Fibroblast of skin of right biceps (primary cell): ENCODE measurements around the gene DBF4B.
"Not testable (repeated sequence)": the region's sequence is repeated elsewhere in the genome, so short reads cannot be mapped to it uniquely, and the experiment has no call there.

Experiments
- DNase-seq: peaks from one replicate; pipeline ENCODE4 v3.0.0-alpha.2; 2013

DBF4B gene

GRCh38 chr17:44708401-44709263 is at the start of gene DBF4B:
TSS of gene DBF4B (plus strand) at chr17:44708665. CDS start at chr17:44708821, 156 bp downstream.
- DNase-seq: peak; percentile 94

GRCh38 chr17:44661835-44662234 is 46.6 kb upstream of the DBF4B start:
- no peak for DNase-seq

- no peak for DNase-seq
Observed at GRCh38 chr17:44663095-44663494, 45.4 kb upstream of the DBF4B start.

GRCh38 chr17:44664867-44665266 is 43.6 kb upstream of the DBF4B start:
- no peak for DNase-seq

- no peak for DNase-seq
Observed at GRCh38 chr17:44666006-44666405, 42.5 kb upstream of the DBF4B start.

- DNase-seq: peak; percentile 44
Observed at GRCh38 chr17:44672479-44673093, 35.9 kb upstream of the DBF4B start.

- DNase-seq: no peak
Observed at GRCh38 chr17:44673893-44674292, 34.6 kb upstream of the DBF4B start.

- DNase-seq: peak; percentile 45
Observed at GRCh38 chr17:44677136-44677535, 31.3 kb upstream of the DBF4B start.

GRCh38 chr17:44683303-44683702 is 25.2 kb upstream of the DBF4B start:
- DNase-seq: not testable (repeated sequence)

- no peak for DNase-seq
Observed at GRCh38 chr17:44687756-44688155, 20.7 kb upstream of the DBF4B start.

GRCh38 chr17:44688200-44688599 is 20.3 kb upstream of the DBF4B start:
- DNase-seq: no peak

GRCh38 chr17:44688675-44689476 is 19.6 kb upstream of the DBF4B start:
- no peak for DNase-seq

GRCh38 chr17:44689477-44690217 is 18.8 kb upstream of the DBF4B start, which contains the start of gene CCDC43:
TSS of gene CCDC43 (minus strand) at chr17:44689776. CDS start at chr17:44689753, 23 bp downstream.
- peak; percentile 94 for DNase-seq

- DNase-seq: peak; percentile 29
Observed at GRCh38 chr17:44690746-44691306, 17.6 kb upstream of the DBF4B start.

- no peak for DNase-seq
Observed at GRCh38 chr17:44693609-44694008, 14.9 kb upstream of the DBF4B start.

GRCh38 chr17:44700288-44700687 is 8.2 kb upstream of the DBF4B start:
- DNase-seq: not testable (repeated sequence)

- DNase-seq: no peak
Observed at GRCh38 chr17:44707755-44708400, 587 bp upstream of the DBF4B start.

GRCh38 chr17:44719444-44719843 is 11.0 kb downstream of the DBF4B start:
- DNase-seq: no peak

GRCh38 chr17:44722254-44722653 is 13.8 kb downstream of the DBF4B start:
- DNase-seq: no peak

- DNase-seq: not testable (repeated sequence)
Observed at GRCh38 chr17:44726121-44726520, 17.7 kb downstream of the DBF4B start.

GRCh38 chr17:44733753-44734152 is 25.3 kb downstream of the DBF4B start:
- no peak for DNase-seq

- DNase-seq: no peak
Observed at GRCh38 chr17:44734272-44734671, 25.8 kb downstream of the DBF4B start.
